ENCODE data around the gene SELENON. TPM values are rescaled to one million over a fixed set of nuclear protein-coding genes. Genes with fewer than 3 reads are reported as not detected.

The SELENON gene
- total and polyA plus RNA-seq, 9 of the 15 experiments (the other 6 are each of a cell fraction or from before 2014, with no cell fraction given) = 0.43 to 26.7 (median 7.0) TPM

DNA sequence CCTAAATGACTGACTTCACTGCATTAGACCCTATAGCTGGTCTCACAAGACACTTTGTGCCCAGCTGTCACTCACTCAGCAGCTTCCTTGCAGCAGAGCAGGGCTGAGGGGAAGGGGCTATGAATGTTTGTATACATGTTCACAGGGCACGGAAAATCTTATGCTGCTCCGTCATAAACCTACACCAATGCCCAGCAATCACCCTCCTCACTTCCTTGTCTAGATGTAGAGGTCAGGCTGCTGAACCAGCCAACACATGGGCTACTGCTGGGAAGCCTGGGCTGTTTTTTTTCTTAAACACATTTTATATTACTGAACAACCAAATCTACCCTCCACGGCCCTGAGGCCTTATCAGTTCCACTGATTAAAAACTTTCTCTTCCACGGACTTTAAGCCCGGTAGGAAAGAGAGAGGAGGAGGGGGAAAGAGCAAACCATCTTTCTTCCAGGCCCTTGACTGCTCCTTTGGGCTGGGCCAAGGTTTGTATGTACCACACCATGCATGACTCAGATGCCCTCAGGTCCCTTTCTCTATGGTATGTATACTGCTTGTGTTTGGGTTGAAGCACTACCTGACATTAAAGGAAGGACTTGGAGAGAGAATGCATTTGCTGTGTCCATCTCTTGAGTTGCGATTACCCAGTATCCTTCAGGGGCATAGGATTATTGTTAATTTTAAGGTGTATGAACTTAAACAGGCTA, 32.5 kb downstream of the SELENON start:
- POLR2A ChIA-PET = interaction anchor here (0.6 to 11.2 kb wide), 10 partner anchors 11 to 626 kb away, joined by 3 to 108 read pairs (median 4); partner anchors contain the start of genes MTFR1L and PAQR7
- Histone ChIP-seq H3K9me1 (ENCODE audit: control insufficient read depth, insufficient read depth, low read length) (no peaks in the 10 kb centered on the region), H2AFZ (ENCODE audit: low read depth, low read length) (no peak overlapping the region), H3K9ac (ENCODE audit: insufficient read depth in 1 of 2, low read depth in 2 of 2, low read length in 2 of 2) (peak overlapping the region in 1 of 2 experiments; percentile 15; a peak in 1 of 4 replicates), H4K20me1 (replicated peaks; ENCODE audit: control insufficient read depth, insufficient read depth, low read length) (peaks cover 12% of the 10 kb centered on the region; the same call in 1 of the 2 replicates), H3K9me3 (replicated peaks; ENCODE audit: control insufficient read depth, insufficient read depth, low read depth, low read length) (no peaks in the 10 kb centered on the region), H3K36me3 (ENCODE audit: control insufficient read depth, insufficient read depth, low read length) (peaks cover 99% of the 10 kb centered on the region), H3K4me1 (replicated peaks in 1 of 2; ENCODE audit: control insufficient read depth in 2 of 2, insufficient read depth in 2 of 2, low read length in 2 of 2) (peaks cover 10 to 25% of the 10 kb centered on the region in 2 experiments; a peak in 4 of 5 replicates), H3K27ac (ENCODE audit: extremely low read depth, low read depth, low read length) (peak overlapping the region; percentile 31; the same call in 1 of the 3 replicates), H3K4me2 (ENCODE audit: insufficient read depth, low read length) (0 out of 2 replicates have a peak overlapping the region, but pooled peaks have one; percentile 5), H3K79me2 (ENCODE audit: control insufficient read depth, insufficient read depth, low read length) (peaks cover 48% of the 10 kb centered on the region), H3K4me3 (no peak overlapping the region), H3K27me3 (ENCODE audit: control insufficient read depth in 2 of 2, insufficient read depth in 2 of 2, low read length in 2 of 2) (no peaks in the 10 kb centered on the region)
- BruUV-seq (replicated peaks) = TSS peak; percentile 40
- no peak for FAIRE-seq
- intact Hi-C loops (cut with micrococcal nuclease) (no loop called here), in situ Hi-C loops (cut with MboI) (no loop called here)
- CTCF ChIA-PET (ENCODE audit: low intra/inter-chr PET ratio) = no interaction called here
- 48% methylated on average over 6 of the region's 6 CpGs for WGBS (ENCODE audit: insufficient coverage, low coverage, missing lambda C conversion rate)
- ATAC-seq = peak; percentile 15; the same call in 2 of the 3 replicates
- TF ChIP-seq, protein P1, sequence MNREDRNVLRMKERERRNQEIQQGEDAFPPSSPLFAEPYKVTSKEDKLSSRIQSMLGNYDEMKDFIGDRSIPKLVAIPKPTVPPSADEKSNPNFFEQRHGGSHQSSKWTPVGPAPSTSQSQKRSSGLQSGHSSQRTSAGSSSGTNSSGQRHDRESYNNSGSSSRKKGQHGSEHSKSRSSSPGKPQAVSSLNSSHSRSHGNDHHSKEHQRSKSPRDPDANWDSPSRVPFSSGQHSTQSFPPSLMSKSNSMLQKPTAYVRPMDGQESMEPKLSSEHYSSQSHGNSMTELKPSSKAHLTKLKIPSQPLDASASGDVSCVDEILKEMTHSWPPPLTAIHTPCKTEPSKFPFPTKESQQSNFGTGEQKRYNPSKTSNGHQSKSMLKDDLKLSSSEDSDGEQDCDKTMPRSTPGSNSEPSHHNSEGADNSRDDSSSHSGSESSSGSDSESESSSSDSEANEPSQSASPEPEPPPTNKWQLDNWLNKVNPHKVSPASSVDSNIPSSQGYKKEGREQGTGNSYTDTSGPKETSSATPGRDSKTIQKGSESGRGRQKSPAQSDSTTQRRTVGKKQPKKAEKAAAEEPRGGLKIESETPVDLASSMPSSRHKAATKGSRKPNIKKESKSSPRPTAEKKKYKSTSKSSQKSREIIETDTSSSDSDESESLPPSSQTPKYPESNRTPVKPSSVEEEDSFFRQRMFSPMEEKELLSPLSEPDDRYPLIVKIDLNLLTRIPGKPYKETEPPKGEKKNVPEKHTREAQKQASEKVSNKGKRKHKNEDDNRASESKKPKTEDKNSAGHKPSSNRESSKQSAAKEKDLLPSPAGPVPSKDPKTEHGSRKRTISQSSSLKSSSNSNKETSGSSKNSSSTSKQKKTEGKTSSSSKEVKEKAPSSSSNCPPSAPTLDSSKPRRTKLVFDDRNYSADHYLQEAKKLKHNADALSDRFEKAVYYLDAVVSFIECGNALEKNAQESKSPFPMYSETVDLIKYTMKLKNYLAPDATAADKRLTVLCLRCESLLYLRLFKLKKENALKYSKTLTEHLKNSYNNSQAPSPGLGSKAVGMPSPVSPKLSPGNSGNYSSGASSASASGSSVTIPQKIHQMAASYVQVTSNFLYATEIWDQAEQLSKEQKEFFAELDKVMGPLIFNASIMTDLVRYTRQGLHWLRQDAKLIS (CRISPR knock-in tag; IDR thresholded peaks at IDR 0.05) = no peak
- TF ChIP-seq, protein P2, sequence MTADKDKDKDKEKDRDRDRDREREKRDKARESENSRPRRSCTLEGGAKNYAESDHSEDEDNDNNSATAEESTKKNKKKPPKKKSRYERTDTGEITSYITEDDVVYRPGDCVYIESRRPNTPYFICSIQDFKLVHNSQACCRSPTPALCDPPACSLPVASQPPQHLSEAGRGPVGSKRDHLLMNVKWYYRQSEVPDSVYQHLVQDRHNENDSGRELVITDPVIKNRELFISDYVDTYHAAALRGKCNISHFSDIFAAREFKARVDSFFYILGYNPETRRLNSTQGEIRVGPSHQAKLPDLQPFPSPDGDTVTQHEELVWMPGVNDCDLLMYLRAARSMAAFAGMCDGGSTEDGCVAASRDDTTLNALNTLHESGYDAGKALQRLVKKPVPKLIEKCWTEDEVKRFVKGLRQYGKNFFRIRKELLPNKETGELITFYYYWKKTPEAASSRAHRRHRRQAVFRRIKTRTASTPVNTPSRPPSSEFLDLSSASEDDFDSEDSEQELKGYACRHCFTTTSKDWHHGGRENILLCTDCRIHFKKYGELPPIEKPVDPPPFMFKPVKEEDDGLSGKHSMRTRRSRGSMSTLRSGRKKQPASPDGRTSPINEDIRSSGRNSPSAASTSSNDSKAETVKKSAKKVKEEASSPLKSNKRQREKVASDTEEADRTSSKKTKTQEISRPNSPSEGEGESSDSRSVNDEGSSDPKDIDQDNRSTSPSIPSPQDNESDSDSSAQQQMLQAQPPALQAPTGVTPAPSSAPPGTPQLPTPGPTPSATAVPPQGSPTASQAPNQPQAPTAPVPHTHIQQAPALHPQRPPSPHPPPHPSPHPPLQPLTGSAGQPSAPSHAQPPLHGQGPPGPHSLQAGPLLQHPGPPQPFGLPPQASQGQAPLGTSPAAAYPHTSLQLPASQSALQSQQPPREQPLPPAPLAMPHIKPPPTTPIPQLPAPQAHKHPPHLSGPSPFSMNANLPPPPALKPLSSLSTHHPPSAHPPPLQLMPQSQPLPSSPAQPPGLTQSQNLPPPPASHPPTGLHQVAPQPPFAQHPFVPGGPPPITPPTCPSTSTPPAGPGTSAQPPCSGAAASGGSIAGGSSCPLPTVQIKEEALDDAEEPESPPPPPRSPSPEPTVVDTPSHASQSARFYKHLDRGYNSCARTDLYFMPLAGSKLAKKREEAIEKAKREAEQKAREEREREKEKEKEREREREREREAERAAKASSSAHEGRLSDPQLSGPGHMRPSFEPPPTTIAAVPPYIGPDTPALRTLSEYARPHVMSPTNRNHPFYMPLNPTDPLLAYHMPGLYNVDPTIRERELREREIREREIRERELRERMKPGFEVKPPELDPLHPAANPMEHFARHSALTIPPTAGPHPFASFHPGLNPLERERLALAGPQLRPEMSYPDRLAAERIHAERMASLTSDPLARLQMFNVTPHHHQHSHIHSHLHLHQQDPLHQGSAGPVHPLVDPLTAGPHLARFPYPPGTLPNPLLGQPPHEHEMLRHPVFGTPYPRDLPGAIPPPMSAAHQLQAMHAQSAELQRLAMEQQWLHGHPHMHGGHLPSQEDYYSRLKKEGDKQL (CRISPR knock-in tag; IDR thresholded peaks at IDR 0.05; ENCODE audit: borderline replicate concordance) = no peak
- TF ChIP-seq ATF1 (CRISPR knock-in tag; IDR thresholded peaks at IDR 0.05) (no peak), ATF1 (tag; IDR thresholded peaks at IDR 0.05) (no peak), FOXJ2 (tag; IDR thresholded peaks at IDR 0.05) (no peak)
- TF ChIP-seq, protein P3, sequence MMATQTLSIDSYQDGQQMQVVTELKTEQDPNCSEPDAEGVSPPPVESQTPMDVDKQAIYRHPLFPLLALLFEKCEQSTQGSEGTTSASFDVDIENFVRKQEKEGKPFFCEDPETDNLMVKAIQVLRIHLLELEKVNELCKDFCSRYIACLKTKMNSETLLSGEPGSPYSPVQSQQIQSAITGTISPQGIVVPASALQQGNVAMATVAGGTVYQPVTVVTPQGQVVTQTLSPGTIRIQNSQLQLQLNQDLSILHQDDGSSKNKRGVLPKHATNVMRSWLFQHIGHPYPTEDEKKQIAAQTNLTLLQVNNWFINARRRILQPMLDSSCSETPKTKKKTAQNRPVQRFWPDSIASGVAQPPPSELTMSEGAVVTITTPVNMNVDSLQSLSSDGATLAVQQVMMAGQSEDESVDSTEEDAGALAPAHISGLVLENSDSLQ (IDR thresholded peaks at IDR 0.05) = peak; percentile 77
- DNase-seq (ENCODE audit: extremely low read depth in 1 of 4, low spot score in 3 of 4) = no peak

Measured in K562 (cell line).